GM12878 (cell line): ENCODE results near the gene MCC. TPM values are rescaled to one million over a fixed set of nuclear protein-coding genes. Genes with fewer than 3 reads are reported as not detected.

Experiments used
- ATAC-seq: fragments of 200-7000 bp; cut with Tn5 transposase; 3 replicates; pipeline ENCODE4 v1.9.1; 2020; ENCODE audit warnings: mild to moderate bottlenecking, moderate library complexity
- BruUV-seq: library from RNA; stranded (reverse); fragments of 400-500 nt; replicated peaks from 2 replicates; lab custom pipeline; 2021; lab: Mats Ljungman, UMichigan
- CTCF ChIA-PET: fragments of 300-600 bp; sonication (Branson Sonifier 250); formaldehyde crosslinking; extraction: SDS; loops from one replicate; lab custom pipeline; 2021; ENCODE audit warnings: inconsistent platforms; lab: Yijun Ruan, JAX
- POLR2A ChIA-PET: fragments of 350-600 bp; formaldehyde crosslinking; extraction: SDS; loops from one replicate; lab custom pipeline; 2021; ENCODE audit warnings: inconsistent platforms; lab: Charles Lee
- RAD21 ChIA-PET: fragments of 300-600 bp; sonication (Branson Sonifier 250); formaldehyde crosslinking; loops from one replicate; lab custom pipeline; 2023; ENCODE audit warnings: antibody characterized with exemption; ENCODE audit not compliant: unreplicated experiment; lab: Charles Lee
- SMC1A ChIA-PET: fragments of 300-600 bp; sonication (Branson Sonifier 250); formaldehyde crosslinking; loops from one replicate; lab custom pipeline; 2023; ENCODE audit not compliant: unreplicated experiment, uncharacterized antibody; lab: Charles Lee
- DNase-seq: peaks from one replicate; pipeline ENCODE4 v3.0.0-alpha.2; 2011; ENCODE audit warnings: low read depth, low spot score
- FAIRE-seq: peaks from 3 replicates; lab custom pipeline; 2011; peaks lifted over from hg19 to GRCh38; lab: Jason Lieb, UNC
- H2AFZ ChIP-seq: 2 replicates; pipeline ENCODE4 v1.6.0; 2011; ENCODE audit warnings: low read depth, low read length, control low read depth; ENCODE audit not compliant: control insufficient read depth
- H3K27ac ChIP-seq: 2 replicates; pipeline ENCODE4 v1.5.1; 2011; ENCODE audit warnings: control low read depth; ENCODE audit not compliant: control insufficient read depth, insufficient read depth
- H3K27me3 ChIP-seq, 2 experiments: replicated peaks in 1 of 2; 2 replicates each; pipeline versions ENCODE4 v1.6.0 to v1.6.1; 2011; ENCODE audit warnings: low read length in 1 of 2; ENCODE audit not compliant: control insufficient read depth in 2 of 2, insufficient read depth in 2 of 2
- H3K36me3 ChIP-seq, 2 experiments: 2 replicates each; pipeline ENCODE4 v1.5.1; 2011; ENCODE audit warnings: low read length in 1 of 2; ENCODE audit not compliant: control insufficient read depth in 2 of 2, insufficient read depth in 2 of 2
- H3K4me1 ChIP-seq: 2 replicates; pipeline ENCODE4 v1.6.1; 2011; ENCODE audit warnings: mild to moderate bottlenecking, low read length, moderate library complexity, mixed read lengths; ENCODE audit not compliant: control insufficient read depth, insufficient read depth
- H3K4me2 ChIP-seq: 2 replicates; pipeline ENCODE4 v1.6.0; 2011; ENCODE audit warnings: control low read depth; ENCODE audit not compliant: control insufficient read depth, insufficient read depth
- H3K4me3 ChIP-seq: fragments of 200-600 bp; sonication (generic); 2 replicates; pipeline ENCODE4 v1.5.1; 2016
- H3K79me2 ChIP-seq: 2 replicates; pipeline ENCODE4 v1.6.0; 2011; ENCODE audit warnings: low read length; ENCODE audit not compliant: control insufficient read depth, insufficient read depth
- H3K9ac ChIP-seq: 2 replicates; pipeline ENCODE4 v1.8.0; 2011; ENCODE audit warnings: low read length, control low read depth, mixed read lengths; ENCODE audit not compliant: control insufficient read depth, insufficient read depth
- H3K9me3 ChIP-seq: replicated peaks from 3 replicates; pipeline ENCODE4 v1.5.1; 2011; ENCODE audit warnings: mild to moderate bottlenecking, low read length; ENCODE audit not compliant: control insufficient read depth, insufficient read depth
- H4K20me1 ChIP-seq: 2 replicates; pipeline ENCODE4 v1.6.0; 2011; ENCODE audit not compliant: control insufficient read depth, insufficient read depth
- ATF3 ChIP-seq: IDR thresholded peaks from 2 replicates; pipeline ENCODE4 v1.6.1; 2011; ENCODE audit warnings: low read depth, mild to moderate bottlenecking, low read length, moderate library complexity, borderline replicate concordance; ENCODE audit errors: extremely low read depth
- CEBPB ChIP-seq, 2 experiments: fragments of 150-350 bp in 1 of 2; IDR thresholded peaks; 2 replicates each; pipeline ENCODE4 v1.6.1; 2012 to 2014; ENCODE audit warnings: low read depth in 2 of 2, low read length in 2 of 2, borderline replicate concordance in 1 of 2, inconsistent platforms in 1 of 2
- CHD1 ChIP-seq: IDR thresholded peaks from 2 replicates; pipeline ENCODE4 v1.6.1; 2012; ENCODE audit warnings: low read depth, low read length, improper control_type of control experiment
- EED ChIP-seq: sonication (generic); IDR thresholded peaks from 2 replicates; pipeline ENCODE4 v1.6.1; 2016; ENCODE audit warnings: antibody characterized with exemption, low read depth
- MTA2 ChIP-seq: fragments of 450-650 bp; IDR thresholded peaks from 2 replicates; pipeline ENCODE4 v1.6.1; 2016; ENCODE audit warnings: low read depth, mild to moderate bottlenecking, moderate library complexity
- NR2C2 ChIP-seq: IDR thresholded peaks from 2 replicates; pipeline ENCODE4 v1.6.1; 2011; ENCODE audit warnings: borderline replicate concordance, low read depth; ENCODE audit not compliant: control insufficient read depth, insufficient read length
- NR2F1 ChIP-seq: fragments of 450-650 bp; conservative IDR thresholded peaks from 2 replicates; pipeline ENCODE4 v1.6.1; 2017; ENCODE audit warnings: mild to moderate bottlenecking
- PAX5 ChIP-seq: IDR thresholded peaks from 2 replicates; pipeline ENCODE4 v1.6.1; 2011; ENCODE audit warnings: low read depth, low read length, borderline replicate concordance
- POLR2A ChIP-seq: IDR thresholded peaks from 2 replicates; pipeline ENCODE4 v1.6.1; 2011; ENCODE audit warnings: low read depth, mild to moderate bottlenecking, low read length
- RBBP5 ChIP-seq: fragments of 200-600 bp; sonication (generic); conservative IDR thresholded peaks from 2 replicates; pipeline ENCODE4 v1.6.1; 2016
- SMAD5 ChIP-seq: IDR thresholded peaks from 2 replicates; pipeline ENCODE4 v1.6.1; 2016; ENCODE audit warnings: antibody characterized with exemption, low read depth
- TCF12 ChIP-seq: IDR thresholded peaks from 2 replicates; pipeline ENCODE4 v1.6.1; 2011; ENCODE audit warnings: low read depth, mild to moderate bottlenecking, low read length
- USF1 ChIP-seq: IDR thresholded peaks from 2 replicates; pipeline ENCODE4 v1.6.1; 2011; ENCODE audit warnings: borderline replicate concordance, low read depth, mild to moderate bottlenecking, moderate library complexity, mixed read lengths, low read length; ENCODE audit not compliant: insufficient read depth; ENCODE audit errors: extremely low read length
- WGBS: methylation state at CpG from one replicate; pipeline ENCODE4 v1.1.6; 2016; ENCODE audit warnings: low lambda C conversion rate; ENCODE audit not compliant: insufficient replicate concordance, insufficient coverage; ENCODE audit errors: missing lambda C conversion rate; 5-methylcytosine and 5-hydroxymethylcytosine counted together
- in situ Hi-C: fragments of 300-500 bp; cut with MboI; formaldehyde crosslinking; loops from 9 replicates; pipeline ENCODE4 v1.14.3; 2018; ENCODE audit warnings: mixed read lengths
- intact Hi-C: fragments of 100-400 bp; cut with micrococcal nuclease; formaldehyde crosslinking; loops from one replicate; pipeline ENCODE4 v1.14.2; 2022; ENCODE audit not compliant: unreplicated experiment
- polyA plus RNA-seq, 11 experiments: library from polyadenylated mRNA; depleted of rRNA in 4 of 11; unstranded in 6 of 11; stranded (reverse) in 5 of 11; fragments of >200 nt; fragmentation: Nextera tagmentation in 4 of 11; fragmentation: Illumina TruSeq in 1 of 11; extraction: Ambion mirVana in 4 of 11; extraction: Trizol in 1 of 11; gene quantifications; 1 replicate in 1 of 11; 2 replicates in 10 of 11; pipeline versions ENCODE4 v1.2.1 to v1.2.3, GENCODE V29; 2011 to 2016; ENCODE audit warnings: inconsistent platforms in 2 of 11, missing spikeins in 2 of 11, low read depth in 1 of 11
- total RNA-seq, 4 experiments: library from RNA; depleted of rRNA in 3 of 4; stranded (reverse); fragments of >200 nt in 3 of 4; fragmentation: Illumina TruSeq in 1 of 4; extraction: Trizol in 1 of 4; gene quantifications; 2 replicates each; pipeline versions ENCODE4 v1.2.1 to v1.2.3, GENCODE V29; 2013 to 2021
- TF ChIP-seq, protein P1 (sequence below): fragments of 450-650 bp; IDR thresholded peaks from 2 replicates; pipeline ENCODE4 v1.6.1; 2016; ENCODE audit warnings: mild to moderate bottlenecking, moderate library complexity, borderline replicate concordance
- TF ChIP-seq, protein P2 (sequence below): fragments of 450-650 bp; IDR thresholded peaks from 2 replicates; pipeline ENCODE4 v1.6.1; 2017; ENCODE audit warnings: borderline replicate concordance
- TF ChIP-seq, protein P3 (sequence below): fragments of 450-650 bp; IDR thresholded peaks from 2 replicates; pipeline ENCODE4 v1.6.1; 2017; ENCODE audit warnings: mild to moderate bottlenecking, low read depth, inconsistent platforms; ENCODE audit not compliant: poor library complexity, severe bottlenecking

MCC gene
- total and polyA plus RNA-seq, 10 of the 15 experiments (the other 5 are each of a cell fraction or from before 2014, with no cell fraction given): 0.03 to 0.86 (median 0.16) TPM

GRCh38 chr5:113105693-113106280 is 382.5 kb downstream of the MCC start:
- FAIRE-seq: no peak
- CTCF ChIA-PET: no interaction called here
- POLR2A ChIA-PET: no interaction called here
- no peaks in the 10 kb centered on the region for H3K4me1 ChIP-seq
- no peaks in the 10 kb centered on the region for H3K9me3 ChIP-seq
- no peaks in the 10 kb centered on the region for H3K36me3 ChIP-seq
- in situ Hi-C loops: no loop called here
- no peak for ATAC-seq
- no peak for DNase-seq
- no peak overlapping the region for H3K27ac ChIP-seq
- WGBS: 52% methylated on average over 5 of the region's 5 CpGs
- BruUV-seq: no TSS peak
- intact Hi-C loops: no loop called here
- H3K9ac ChIP-seq: no peak overlapping the region
- no peaks in the 10 kb centered on the region for H4K20me1 ChIP-seq
- no peaks in the 10 kb centered on the region for H3K79me2 ChIP-seq
- no peak overlapping the region for H3K4me2 ChIP-seq
- no peak overlapping the region for H2AFZ ChIP-seq
- SMC1A ChIA-PET: no interaction called here
- RAD21 ChIA-PET: no interaction called here
- no peak overlapping the region for H3K4me3 ChIP-seq
- no peaks in the 10 kb centered on the region; a peak in 1 of 4 replicates for H3K27me3 ChIP-seq
- TF ChIP-seq, protein P1, sequence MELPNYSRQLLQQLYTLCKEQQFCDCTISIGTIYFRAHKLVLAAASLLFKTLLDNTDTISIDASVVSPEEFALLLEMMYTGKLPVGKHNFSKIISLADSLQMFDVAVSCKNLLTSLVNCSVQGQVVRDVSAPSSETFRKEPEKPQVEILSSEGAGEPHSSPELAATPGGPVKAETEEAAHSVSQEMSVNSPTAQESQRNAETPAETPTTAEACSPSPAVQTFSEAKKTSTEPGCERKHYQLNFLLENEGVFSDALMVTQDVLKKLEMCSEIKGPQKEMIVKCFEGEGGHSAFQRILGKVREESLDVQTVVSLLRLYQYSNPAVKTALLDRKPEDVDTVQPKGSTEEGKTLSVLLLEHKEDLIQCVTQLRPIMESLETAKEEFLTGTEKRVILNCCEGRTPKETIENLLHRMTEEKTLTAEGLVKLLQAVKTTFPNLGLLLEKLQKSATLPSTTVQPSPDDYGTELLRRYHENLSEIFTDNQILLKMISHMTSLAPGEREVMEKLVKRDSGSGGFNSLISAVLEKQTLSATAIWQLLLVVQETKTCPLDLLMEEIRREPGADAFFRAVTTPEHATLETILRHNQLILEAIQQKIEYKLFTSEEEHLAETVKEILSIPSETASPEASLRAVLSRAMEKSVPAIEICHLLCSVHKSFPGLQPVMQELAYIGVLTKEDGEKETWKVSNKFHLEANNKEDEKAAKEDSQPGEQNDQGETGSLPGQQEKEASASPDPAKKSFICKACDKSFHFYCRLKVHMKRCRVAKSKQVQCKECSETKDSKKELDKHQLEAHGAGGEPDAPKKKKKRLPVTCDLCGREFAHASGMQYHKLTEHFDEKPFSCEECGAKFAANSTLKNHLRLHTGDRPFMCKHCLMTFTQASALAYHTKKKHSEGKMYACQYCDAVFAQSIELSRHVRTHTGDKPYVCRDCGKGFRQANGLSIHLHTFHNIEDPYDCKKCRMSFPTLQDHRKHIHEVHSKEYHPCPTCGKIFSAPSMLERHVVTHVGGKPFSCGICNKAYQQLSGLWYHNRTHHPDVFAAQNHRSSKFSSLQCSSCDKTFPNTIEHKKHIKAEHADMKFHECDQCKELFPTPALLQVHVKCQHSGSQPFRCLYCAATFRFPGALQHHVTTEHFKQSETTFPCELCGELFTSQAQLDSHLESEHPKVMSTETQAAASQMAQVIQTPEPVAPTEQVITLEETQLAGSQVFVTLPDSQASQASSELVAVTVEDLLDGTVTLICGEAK: no peak
- TF ChIP-seq USF1: no peak
- no peak for TF ChIP-seq SMAD5
- TF ChIP-seq PAX5: no peak
- TF ChIP-seq, protein P2, sequence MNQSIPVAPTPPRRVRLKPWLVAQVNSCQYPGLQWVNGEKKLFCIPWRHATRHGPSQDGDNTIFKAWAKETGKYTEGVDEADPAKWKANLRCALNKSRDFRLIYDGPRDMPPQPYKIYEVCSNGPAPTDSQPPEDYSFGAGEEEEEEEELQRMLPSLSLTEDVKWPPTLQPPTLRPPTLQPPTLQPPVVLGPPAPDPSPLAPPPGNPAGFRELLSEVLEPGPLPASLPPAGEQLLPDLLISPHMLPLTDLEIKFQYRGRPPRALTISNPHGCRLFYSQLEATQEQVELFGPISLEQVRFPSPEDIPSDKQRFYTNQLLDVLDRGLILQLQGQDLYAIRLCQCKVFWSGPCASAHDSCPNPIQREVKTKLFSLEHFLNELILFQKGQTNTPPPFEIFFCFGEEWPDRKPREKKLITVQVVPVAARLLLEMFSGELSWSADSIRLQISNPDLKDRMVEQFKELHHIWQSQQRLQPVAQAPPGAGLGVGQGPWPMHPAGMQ: no peak
- TF ChIP-seq, protein P3, sequence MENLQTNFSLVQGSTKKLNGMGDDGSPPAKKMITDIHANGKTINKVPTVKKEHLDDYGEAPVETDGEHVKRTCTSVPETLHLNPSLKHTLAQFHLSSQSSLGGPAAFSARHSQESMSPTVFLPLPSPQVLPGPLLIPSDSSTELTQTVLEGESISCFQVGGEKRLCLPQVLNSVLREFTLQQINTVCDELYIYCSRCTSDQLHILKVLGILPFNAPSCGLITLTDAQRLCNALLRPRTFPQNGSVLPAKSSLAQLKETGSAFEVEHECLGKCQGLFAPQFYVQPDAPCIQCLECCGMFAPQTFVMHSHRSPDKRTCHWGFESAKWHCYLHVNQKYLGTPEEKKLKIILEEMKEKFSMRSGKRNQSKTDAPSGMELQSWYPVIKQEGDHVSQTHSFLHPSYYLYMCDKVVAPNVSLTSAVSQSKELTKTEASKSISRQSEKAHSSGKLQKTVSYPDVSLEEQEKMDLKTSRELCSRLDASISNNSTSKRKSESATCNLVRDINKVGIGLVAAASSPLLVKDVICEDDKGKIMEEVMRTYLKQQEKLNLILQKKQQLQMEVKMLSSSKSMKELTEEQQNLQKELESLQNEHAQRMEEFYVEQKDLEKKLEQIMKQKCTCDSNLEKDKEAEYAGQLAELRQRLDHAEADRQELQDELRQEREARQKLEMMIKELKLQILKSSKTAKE: no peak
- no peak for TF ChIP-seq POLR2A
- no peak for TF ChIP-seq NR2F1
- TF ChIP-seq ATF3: no peak
- TF ChIP-seq EED: no peak
- no peak for TF ChIP-seq CEBPB (IDR thresholded peaks at IDR 0.05; ENCODE audit: borderline replicate concordance in 1 of 2, low read depth in 2 of 2, low read length in 2 of 2)
- no peak for TF ChIP-seq MTA2
- TF ChIP-seq CHD1: no peak
- no peak for TF ChIP-seq NR2C2
- no peak for TF ChIP-seq RBBP5
- TF ChIP-seq TCF12: no peak
